ENCODE data around the gene ABHD17A.

Gene ABHD17A

GRCh38 chr19:1914826-1915341 is 29.6 kb upstream of the ABHD17A start:
- TF ChIP-seq CTCF (IDR thresholded peaks at IDR 0.05; ENCODE audit: low read length) (no peak), EZH2phosphoT487 (IDR thresholded peaks at IDR 0.05; ENCODE audit: low read length) (no peak), EZH2 (optimal IDR thresholded peaks at IDR 0.05; ENCODE audit: low read depth, low read length) (no peak)
- H2AFZ ChIP-seq (ENCODE audit: low read length), result no peak overlapping the region
- no peak overlapping the region for H3K4me2 ChIP-seq (ENCODE audit: low read depth, low read length)
- DNase-seq, result no peak
- peaks cover 51% of the 10 kb centered on the region for H3K79me2 ChIP-seq (ENCODE audit: low read length)
- H3K27ac ChIP-seq (ENCODE audit: low read length), result no peak overlapping the region
- H3K36me3 ChIP-seq (replicated peaks; ENCODE audit: insufficient read depth, low read length), result 0 out of 2 replicates have a peak, but pooled peaks cover 2% of the 10 kb centered on the region
- no peaks in the 10 kb centered on the region for H4K20me1 ChIP-seq (ENCODE audit: insufficient read depth, low read length)
- H3K4me1 ChIP-seq (ENCODE audit: low read length), result no peaks in the 10 kb centered on the region
- H3K4me3 ChIP-seq (ENCODE audit: low read length), result no peak overlapping the region
- no peaks in the 10 kb centered on the region for H3K9me2 ChIP-seq (replicated peaks; ENCODE audit: insufficient read depth, low read length)
- no peak overlapping the region for H3K9ac ChIP-seq (ENCODE audit: low read length)
- no peaks in the 10 kb centered on the region for H3K9me3 ChIP-seq (replicated peaks; ENCODE audit: insufficient read depth, low read length)
- H3F3A ChIP-seq (ENCODE audit: insufficient read depth, low read length), result no peaks in the 10 kb centered on the region
- no peaks in the 10 kb centered on the region for H3K27me3 ChIP-seq (replicated peaks; ENCODE audit: insufficient read depth, low read length)

- H3K9me2 ChIP-seq (replicated peaks; ENCODE audit: insufficient read depth, low read length), result no peaks in the 10 kb centered on the region
- no peak overlapping the region for H3K9ac ChIP-seq (ENCODE audit: low read length)
- H3K9me3 ChIP-seq (replicated peaks; ENCODE audit: insufficient read depth, low read length), result no peaks in the 10 kb centered on the region
- H3K4me3 ChIP-seq (ENCODE audit: low read length), result no peak overlapping the region
- H3F3A ChIP-seq (ENCODE audit: insufficient read depth, low read length), result no peaks in the 10 kb centered on the region
- no peaks in the 10 kb centered on the region for H3K4me1 ChIP-seq (ENCODE audit: low read length)
- H3K27ac ChIP-seq (ENCODE audit: low read length), result no peak overlapping the region
- no peak overlapping the region for H2AFZ ChIP-seq (ENCODE audit: low read length)
- no peaks in the 10 kb centered on the region for H4K20me1 ChIP-seq (ENCODE audit: insufficient read depth, low read length)
- H3K79me2 ChIP-seq (ENCODE audit: low read length), result peaks cover 60% of the 10 kb centered on the region
- TF ChIP-seq EZH2phosphoT487 (IDR thresholded peaks at IDR 0.05; ENCODE audit: low read length), result no peak
- no peak for TF ChIP-seq CTCF (IDR thresholded peaks at IDR 0.05; ENCODE audit: low read length)
- TF ChIP-seq EZH2 (optimal IDR thresholded peaks at IDR 0.05; ENCODE audit: low read depth, low read length), result no peak
- no peaks in the 10 kb centered on the region for H3K27me3 ChIP-seq (replicated peaks; ENCODE audit: insufficient read depth, low read length)
- no peak for DNase-seq
- no peak overlapping the region for H3K4me2 ChIP-seq (ENCODE audit: low read depth, low read length)
- H3K36me3 ChIP-seq (replicated peaks; ENCODE audit: insufficient read depth, low read length), result 0 out of 2 replicates have a peak, but pooled peaks cover 2% of the 10 kb centered on the region
Observed at GRCh38 chr19:1913781-1914577, 28.7 kb upstream of the ABHD17A start.

- Histone ChIP-seq H3K9me2 (replicated peaks; ENCODE audit: insufficient read depth, low read length) (no peaks in the 10 kb centered on the region), H3K36me3 (replicated peaks; ENCODE audit: insufficient read depth, low read length) (0 out of 2 replicates have a peak, but pooled peaks cover 2% of the 10 kb centered on the region), H3K79me2 (ENCODE audit: low read length) (peaks cover 70% of the 10 kb centered on the region), H3K9me3 (replicated peaks; ENCODE audit: insufficient read depth, low read length) (no peaks in the 10 kb centered on the region), H3K27me3 (replicated peaks; ENCODE audit: insufficient read depth, low read length) (no peaks in the 10 kb centered on the region), H3K27ac (ENCODE audit: low read length) (no peak overlapping the region), H3F3A (ENCODE audit: insufficient read depth, low read length) (no peaks in the 10 kb centered on the region), H3K9ac (ENCODE audit: low read length) (no peak overlapping the region), H4K20me1 (ENCODE audit: insufficient read depth, low read length) (no peaks in the 10 kb centered on the region), H3K4me2 (ENCODE audit: low read depth, low read length) (no peak overlapping the region), H2AFZ (ENCODE audit: low read length) (no peak overlapping the region), H3K4me1 (ENCODE audit: low read length) (no peaks in the 10 kb centered on the region), H3K4me3 (ENCODE audit: low read length) (no peak overlapping the region)
- DNase-seq, result no peak
- TF ChIP-seq EZH2phosphoT487 (IDR thresholded peaks at IDR 0.05; ENCODE audit: low read length) (no peak), CTCF (IDR thresholded peaks at IDR 0.05; ENCODE audit: low read length) (no peak), EZH2 (optimal IDR thresholded peaks at IDR 0.05; ENCODE audit: low read depth, low read length) (no peak)
Observed at GRCh38 chr19:1912760-1913505, 27.6 kb upstream of the ABHD17A start.
